SU-DHL-6 (cell line): ENCODE data around the gene FOXK2.

Experiments used
- EZH2phosphoT487 ChIP-seq: fragments of 200-600 bp; sonication (generic), shearing (Covaris generic); conservative IDR thresholded peaks from 2 replicates; pipeline ENCODE4 v1.6.1; 2018; ENCODE audit warnings: mild to moderate bottlenecking, antibody characterized with exemption, low read length, moderate library complexity, mixed read lengths
- TF ChIP-seq, protein P1 (sequence below): fragments of 200-600 bp; sonication (generic); IDR thresholded peaks from one replicate; pipeline ENCODE4 v1.5.1; 2017; ENCODE audit warnings: antibody characterized with exemption, mild to moderate bottlenecking, low read length, moderate library complexity; ENCODE audit not compliant: insufficient read depth, poor library complexity, severe bottlenecking

- TF ChIP-seq, protein P1, sequence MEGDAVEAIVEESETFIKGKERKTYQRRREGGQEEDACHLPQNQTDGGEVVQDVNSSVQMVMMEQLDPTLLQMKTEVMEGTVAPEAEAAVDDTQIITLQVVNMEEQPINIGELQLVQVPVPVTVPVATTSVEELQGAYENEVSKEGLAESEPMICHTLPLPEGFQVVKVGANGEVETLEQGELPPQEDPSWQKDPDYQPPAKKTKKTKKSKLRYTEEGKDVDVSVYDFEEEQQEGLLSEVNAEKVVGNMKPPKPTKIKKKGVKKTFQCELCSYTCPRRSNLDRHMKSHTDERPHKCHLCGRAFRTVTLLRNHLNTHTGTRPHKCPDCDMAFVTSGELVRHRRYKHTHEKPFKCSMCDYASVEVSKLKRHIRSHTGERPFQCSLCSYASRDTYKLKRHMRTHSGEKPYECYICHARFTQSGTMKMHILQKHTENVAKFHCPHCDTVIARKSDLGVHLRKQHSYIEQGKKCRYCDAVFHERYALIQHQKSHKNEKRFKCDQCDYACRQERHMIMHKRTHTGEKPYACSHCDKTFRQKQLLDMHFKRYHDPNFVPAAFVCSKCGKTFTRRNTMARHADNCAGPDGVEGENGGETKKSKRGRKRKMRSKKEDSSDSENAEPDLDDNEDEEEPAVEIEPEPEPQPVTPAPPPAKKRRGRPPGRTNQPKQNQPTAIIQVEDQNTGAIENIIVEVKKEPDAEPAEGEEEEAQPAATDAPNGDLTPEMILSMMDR, result no peak
- TF ChIP-seq EZH2phosphoT487, result no peak
These were observed 94.0 kb downstream of the FOXK2 start for GRCh38 chr17:82613283-82614094.
